IMR-90 (cell line): ENCODE measurements around the gene UBL4B. TPM values are rescaled to one million over a fixed set of nuclear protein-coding genes. Genes with fewer than 3 reads are reported as not detected.
A peak's percentile ranks its signal among the peaks of the same experiment; 100 is the strongest.

Experiments
- ATAC-seq: fragments of 200-7000 bp; cut with Tn5 transposase; 2 replicates; pipeline ENCODE4 v1.9.1; 2020; ENCODE audit warnings: low read depth, mild to moderate bottlenecking, moderate library complexity
- BruUV-seq: library from RNA; stranded (reverse); fragments of 400-500 nt; replicated peaks from 2 replicates; lab custom pipeline; 2021; lab: Mats Ljungman, UMichigan
- CTCF ChIA-PET: fragments of 300-600 bp; formaldehyde crosslinking; extraction: SDS; loops from one replicate; lab custom pipeline; 2021; ENCODE audit warnings: antibody characterized with exemption; lab: Yijun Ruan, JAX
- POLR2A ChIA-PET: fragments of 300-600 bp; sonication (Branson Sonifier 250); formaldehyde crosslinking; loops from one replicate; lab custom pipeline; 2022; ENCODE audit warnings: antibody characterized with exemption; ENCODE audit not compliant: unreplicated experiment; lab: Charles Lee
- DNase-seq: peaks from one replicate; pipeline ENCODE4 v3.0.0; 2013
- H2AFZ ChIP-seq: replicated peaks from 2 replicates; pipeline ENCODE3; 2013; ENCODE audit warnings: low read length, mild to moderate bottlenecking; ENCODE audit not compliant: poor library complexity
- H2AK5ac ChIP-seq: 2 replicates; pipeline ENCODE4 v1.6.1; 2013; ENCODE audit warnings: low read depth, low read length, inconsistent platforms
- H2AK9ac ChIP-seq: replicated peaks from 2 replicates; pipeline ENCODE3; 2013; ENCODE audit warnings: mild to moderate bottlenecking, low read depth, low read length, moderate library complexity; ENCODE audit not compliant: poor library complexity
- H2BK120ac ChIP-seq: 2 replicates; pipeline ENCODE4 v1.6.1; 2013; ENCODE audit warnings: low read depth, low read length, inconsistent platforms
- H2BK15ac ChIP-seq: 3 replicates; pipeline ENCODE4 v1.6.1; 2013; ENCODE audit warnings: low read depth, low read length, inconsistent platforms
- H2BK20ac ChIP-seq: 2 replicates; pipeline ENCODE4 v1.6.1; 2013; ENCODE audit warnings: low read depth, mild to moderate bottlenecking, inconsistent platforms, low read length, moderate library complexity
- H2BK5ac ChIP-seq: 2 replicates; pipeline ENCODE4 v1.6.1; 2013; ENCODE audit warnings: mild to moderate bottlenecking, low read depth, low read length, inconsistent platforms; ENCODE audit not compliant: poor library complexity, severe bottlenecking
- H3K14ac ChIP-seq: replicated peaks from 2 replicates; pipeline ENCODE4 v1.6.1; 2013; ENCODE audit warnings: low read depth, low read length, inconsistent platforms
- H3K18ac ChIP-seq: 2 replicates; pipeline ENCODE4 v1.6.1; 2013; ENCODE audit warnings: low read depth, low read length, control low read depth
- H3K23ac ChIP-seq: 2 replicates; pipeline ENCODE4 v1.6.1; 2013; ENCODE audit warnings: low read depth, low read length, inconsistent platforms
- H3K27ac ChIP-seq: 2 replicates; pipeline ENCODE4 v1.5.1; 2013; ENCODE audit warnings: mild to moderate bottlenecking, control low read depth, low read length; ENCODE audit not compliant: insufficient read depth
- H3K27me3 ChIP-seq: 2 replicates; pipeline ENCODE4 v1.6.1; 2013; ENCODE audit warnings: low read length; ENCODE audit not compliant: control insufficient read depth, insufficient read depth
- H3K36me3 ChIP-seq: 2 replicates; pipeline ENCODE4 v1.6.1; 2013; ENCODE audit warnings: low read length, mixed read lengths; ENCODE audit not compliant: control insufficient read depth, insufficient read depth
- H3K4ac ChIP-seq: 2 replicates; pipeline ENCODE4 v1.6.1; 2013; ENCODE audit warnings: low read depth, low read length, inconsistent platforms
- H3K4me1 ChIP-seq: 2 replicates; pipeline ENCODE4 v1.6.1; 2013; ENCODE audit warnings: low read length, mixed read lengths; ENCODE audit not compliant: control insufficient read depth, insufficient read depth
- H3K4me2 ChIP-seq: 2 replicates; pipeline ENCODE4 v1.6.1; 2013; ENCODE audit warnings: low read depth, mild to moderate bottlenecking, control low read depth, low read length, moderate library complexity
- H3K4me3 ChIP-seq: 2 replicates; pipeline ENCODE4 v1.5.1; 2013; ENCODE audit warnings: low read depth, mild to moderate bottlenecking, control low read depth, low read length, moderate library complexity; ENCODE audit not compliant: insufficient read depth
- H3K56ac ChIP-seq: 2 replicates; pipeline ENCODE4 v1.6.1; 2013; ENCODE audit warnings: low read length, inconsistent platforms; ENCODE audit not compliant: insufficient read depth; ENCODE audit errors: extremely low read depth
- H3K79me1 ChIP-seq, 2 experiments: 2 replicates each; pipeline ENCODE4 v1.6.1; 2013; ENCODE audit warnings: low read length in 2 of 2, inconsistent platforms in 1 of 2, low read depth in 1 of 2
- H3K9ac ChIP-seq: 2 replicates; pipeline ENCODE4 v1.6.1; 2013; ENCODE audit warnings: low read depth, low read length, control low read depth
- H3K9me1 ChIP-seq: 2 replicates; pipeline ENCODE4 v1.6.1; 2013; ENCODE audit warnings: low read length, inconsistent platforms; ENCODE audit not compliant: insufficient read depth
- H3K9me3 ChIP-seq: 2 replicates; pipeline ENCODE4 v1.6.1; 2013; ENCODE audit warnings: low read length; ENCODE audit not compliant: control insufficient read depth, insufficient read depth
- H4K20me1 ChIP-seq: 2 replicates; pipeline ENCODE4 v1.6.1; 2013; ENCODE audit warnings: low read length, inconsistent platforms; ENCODE audit not compliant: insufficient read depth
- H4K5ac ChIP-seq: 2 replicates; pipeline ENCODE4 v1.6.1; 2013; ENCODE audit warnings: mild to moderate bottlenecking, low read depth, low read length, control low read depth
- H4K8ac ChIP-seq, 2 experiments: 2 replicates each; pipeline ENCODE4 v1.6.1; 2013; ENCODE audit warnings: low read depth in 2 of 2, low read length in 2 of 2, control low read depth in 1 of 2, inconsistent platforms in 1 of 2
- H4K91ac ChIP-seq: 2 replicates; pipeline ENCODE4 v1.6.1; 2013; ENCODE audit warnings: low read depth, low read length, inconsistent platforms; ENCODE audit not compliant: insufficient read depth
- CEBPB ChIP-seq: IDR thresholded peaks from 2 replicates; pipeline ENCODE4 v1.6.1; 2012; ENCODE audit warnings: low read depth, low read length, improper control_type of control experiment
- FOS ChIP-seq: fragments of 150-350 bp; IDR thresholded peaks from 2 replicates; pipeline ENCODE4 v1.6.1; 2016; ENCODE audit warnings: low read depth, low read length
- MAZ ChIP-seq: IDR thresholded peaks from 2 replicates; pipeline ENCODE4 v1.6.1; 2012; ENCODE audit warnings: low read depth, mild to moderate bottlenecking, low read length, improper control_type of control experiment, moderate library complexity, borderline replicate concordance
- MXI1 ChIP-seq: IDR thresholded peaks from 2 replicates; pipeline ENCODE4 v1.6.1; 2012; ENCODE audit warnings: low read depth, mild to moderate bottlenecking, low read length, moderate library complexity, borderline replicate concordance
- NFE2L2 ChIP-seq: fragments of 150-350 bp; IDR thresholded peaks from 2 replicates; pipeline ENCODE4 v1.6.1; 2016; ENCODE audit warnings: low read depth, mild to moderate bottlenecking, low read length
- RCOR1 ChIP-seq: IDR thresholded peaks from 2 replicates; pipeline ENCODE4 v1.6.1; 2012; ENCODE audit warnings: mild to moderate bottlenecking, low read length, improper control_type of control experiment; ENCODE audit not compliant: insufficient replicate concordance
- SMC3 ChIP-seq: fragments of 150-350 bp; IDR thresholded peaks from 2 replicates; pipeline ENCODE4 v1.6.1; 2016; ENCODE audit warnings: low read depth, mild to moderate bottlenecking, antibody characterized with exemption, low read length, moderate library complexity
- WGBS, 2 experiments: methylation state at CpG; one replicate each; pipeline versions ENCODE4 v1.1.5 to v1.1.7; 2013; ENCODE audit warnings: missing lambda C conversion rate in 2 of 2; ENCODE audit not compliant: insufficient read length in 1 of 2; ENCODE audit errors: extremely low coverage in 2 of 2; 5-methylcytosine and 5-hydroxymethylcytosine counted together
- dilution Hi-C: fragments of 300-500 bp; cut with HindIII; formaldehyde crosslinking; loops from one replicate; pipeline ENCODE4 v1.14.3; 2018; ENCODE audit warnings: low sequenced_read_pairs; ENCODE audit not compliant: unreplicated experiment
- in situ Hi-C: fragments of 300-500 bp; cut with MboI; formaldehyde crosslinking; loops from 3 replicates; pipeline ENCODE4 v1.14.3; 2019; ENCODE audit warnings: low sequenced_read_pairs, inconsistent platforms, mixed read lengths
- intact Hi-C: fragments of 100-400 bp; cut with micrococcal nuclease; formaldehyde crosslinking; loops from 2 replicates; pipeline ENCODE4 v1.10.0; 2022
- polyA plus RNA-seq, 3 experiments: library from polyadenylated mRNA; depleted of rRNA; stranded (reverse); fragments of >200 nt; gene quantifications; 2 replicates each; pipeline ENCODE4 v1.2.3, GENCODE V29; 2012; ENCODE audit warnings: low replicate concordance in 1 of 3
- total RNA-seq: library from RNA; depleted of rRNA; stranded (reverse); fragments of >200 nt; gene quantifications from 2 replicates; pipeline ENCODE4 v1.2.3, GENCODE V29; 2012
- TF ChIP-seq, protein P1 (sequence below): fragments of 150-350 bp; IDR thresholded peaks from 2 replicates; pipeline ENCODE4 v1.6.1; 2016; ENCODE audit warnings: low read depth, mild to moderate bottlenecking, low read length, moderate library complexity, borderline replicate concordance

The UBL4B gene
- total and polyA plus RNA-seq, 2 of the 4 experiments (the other 2 are of a cell fraction) = not detected

DNA sequence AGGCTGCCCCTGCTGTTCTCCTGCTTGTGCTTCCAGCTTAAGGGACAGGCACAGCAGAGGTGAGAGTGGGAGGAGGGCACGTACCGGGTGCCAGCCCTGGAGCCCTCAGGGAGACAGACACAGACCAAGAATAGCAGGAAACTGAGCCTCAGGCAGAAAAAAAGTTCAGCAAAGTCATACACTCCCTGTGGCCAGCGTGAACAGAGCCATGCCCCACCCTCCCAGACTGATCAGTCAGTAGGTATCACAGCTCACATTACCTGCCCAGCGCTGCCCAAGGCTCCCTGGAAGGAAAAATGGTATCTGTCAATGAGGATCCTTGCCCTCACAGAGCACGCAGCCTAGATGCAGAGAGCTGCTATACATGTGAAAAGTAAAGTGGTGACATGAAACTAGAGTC is 1.3 kb downstream of the UBL4B start:
- no peak overlapping the region for H2BK20ac ChIP-seq
- ChIA-PET CTCF (no interaction called here), POLR2A (no interaction called here)
- TF ChIP-seq NFE2L2 (no peak), CEBPB (no peak), FOS (no peak), RCOR1 (no peak), MXI1 (no peak), MAZ (no peak), SMC3 (no peak)
- TF ChIP-seq, protein P1, sequence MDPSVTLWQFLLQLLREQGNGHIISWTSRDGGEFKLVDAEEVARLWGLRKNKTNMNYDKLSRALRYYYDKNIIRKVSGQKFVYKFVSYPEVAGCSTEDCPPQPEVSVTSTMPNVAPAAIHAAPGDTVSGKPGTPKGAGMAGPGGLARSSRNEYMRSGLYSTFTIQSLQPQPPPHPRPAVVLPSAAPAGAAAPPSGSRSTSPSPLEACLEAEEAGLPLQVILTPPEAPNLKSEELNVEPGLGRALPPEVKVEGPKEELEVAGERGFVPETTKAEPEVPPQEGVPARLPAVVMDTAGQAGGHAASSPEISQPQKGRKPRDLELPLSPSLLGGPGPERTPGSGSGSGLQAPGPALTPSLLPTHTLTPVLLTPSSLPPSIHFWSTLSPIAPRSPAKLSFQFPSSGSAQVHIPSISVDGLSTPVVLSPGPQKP = no peak
- no peak overlapping the region for H3K56ac ChIP-seq
- no peak overlapping the region for H4K8ac ChIP-seq
- no peak overlapping the region for H3K4ac ChIP-seq
- DNase-seq (no peak), ATAC-seq (no peak)
- no peak overlapping the region for H2AFZ ChIP-seq
- H2BK15ac ChIP-seq = no peak overlapping the region
- H4K20me1 ChIP-seq = no peaks in the 10 kb centered on the region
- H2AK9ac ChIP-seq = peak overlapping the region; percentile 65
- H3K23ac ChIP-seq = no peak overlapping the region
- dilution Hi-C loops (no loop called here), in situ Hi-C loops (no loop called here), intact Hi-C loops (no loop called here)
- no peaks in the 10 kb centered on the region for H3K79me1 ChIP-seq
- H3K14ac ChIP-seq = no peak overlapping the region
- H3K27me3 ChIP-seq = peaks cover 71% of the 10 kb centered on the region
- H4K91ac ChIP-seq = no peak overlapping the region
- no peaks in the 10 kb centered on the region for H3K4me1 ChIP-seq
- no peak overlapping the region for H3K18ac ChIP-seq
- no peak overlapping the region for H2BK5ac ChIP-seq
- no CpG with 5 or more reads among the region's 5 CpGs for WGBS, 2 experiments
- no TSS peak for BruUV-seq
- H4K5ac ChIP-seq = no peak overlapping the region
- H3K9me1 ChIP-seq = no peaks in the 10 kb centered on the region
- no peaks in the 10 kb centered on the region for H3K36me3 ChIP-seq
- no peak overlapping the region for H3K27ac ChIP-seq
- H2BK120ac ChIP-seq = no peak overlapping the region
- no peak overlapping the region for H3K4me2 ChIP-seq
- no peak overlapping the region for H3K4me3 ChIP-seq
- H2AK5ac ChIP-seq = no peak overlapping the region
- H3K9ac ChIP-seq = no peak overlapping the region
- H3K9me3 ChIP-seq = no peaks in the 10 kb centered on the region
